ENCODE results near the gene MYF5.

MYF5 gene

DNA sequence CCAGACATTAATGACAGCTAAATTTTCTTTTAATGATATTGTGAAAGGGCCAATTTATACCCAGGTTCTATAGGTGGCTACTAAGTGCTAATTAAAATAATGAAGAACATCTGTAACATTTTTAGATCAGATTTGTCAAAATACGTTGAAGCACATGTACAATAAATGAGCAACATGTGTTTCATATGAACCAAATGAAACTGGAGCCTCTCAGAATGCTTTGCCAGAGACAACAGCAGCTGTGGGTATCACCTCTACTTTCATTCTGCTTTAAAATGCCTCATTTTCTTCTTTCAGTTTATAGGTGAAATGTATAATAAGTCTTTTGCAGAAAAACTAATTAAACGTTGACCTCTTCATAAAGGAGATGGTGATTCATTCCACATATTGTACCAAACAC is 35.4 kb upstream of the MYF5 start:
- DNase-seq (ENCODE audit: low read depth) = no peak
- TF ChIP-seq, protein P1, sequence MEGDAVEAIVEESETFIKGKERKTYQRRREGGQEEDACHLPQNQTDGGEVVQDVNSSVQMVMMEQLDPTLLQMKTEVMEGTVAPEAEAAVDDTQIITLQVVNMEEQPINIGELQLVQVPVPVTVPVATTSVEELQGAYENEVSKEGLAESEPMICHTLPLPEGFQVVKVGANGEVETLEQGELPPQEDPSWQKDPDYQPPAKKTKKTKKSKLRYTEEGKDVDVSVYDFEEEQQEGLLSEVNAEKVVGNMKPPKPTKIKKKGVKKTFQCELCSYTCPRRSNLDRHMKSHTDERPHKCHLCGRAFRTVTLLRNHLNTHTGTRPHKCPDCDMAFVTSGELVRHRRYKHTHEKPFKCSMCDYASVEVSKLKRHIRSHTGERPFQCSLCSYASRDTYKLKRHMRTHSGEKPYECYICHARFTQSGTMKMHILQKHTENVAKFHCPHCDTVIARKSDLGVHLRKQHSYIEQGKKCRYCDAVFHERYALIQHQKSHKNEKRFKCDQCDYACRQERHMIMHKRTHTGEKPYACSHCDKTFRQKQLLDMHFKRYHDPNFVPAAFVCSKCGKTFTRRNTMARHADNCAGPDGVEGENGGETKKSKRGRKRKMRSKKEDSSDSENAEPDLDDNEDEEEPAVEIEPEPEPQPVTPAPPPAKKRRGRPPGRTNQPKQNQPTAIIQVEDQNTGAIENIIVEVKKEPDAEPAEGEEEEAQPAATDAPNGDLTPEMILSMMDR (conservative IDR thresholded peaks at IDR 0.05; ENCODE audit: control insufficient read depth, insufficient read depth, low read depth, low read length) = no peak

DNA sequence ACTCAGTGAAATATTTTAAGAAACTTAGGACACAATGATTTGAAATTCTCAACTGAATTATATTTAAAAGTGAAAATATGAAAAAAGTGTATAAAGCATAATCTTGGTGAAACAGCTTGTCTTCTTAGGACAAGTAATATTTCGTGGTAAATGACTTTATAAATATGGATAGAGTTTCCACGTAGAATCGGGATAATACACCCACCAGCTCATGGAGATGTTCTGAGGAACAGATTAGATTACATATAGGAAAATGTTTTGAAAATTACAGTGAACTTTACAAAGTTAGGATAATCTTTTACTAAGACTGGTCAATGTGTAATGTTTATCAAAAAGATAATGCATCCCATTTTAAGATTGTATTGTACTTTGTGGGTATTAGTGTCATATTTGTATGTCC is 34.9 kb upstream of the MYF5 start:
- no peak for DNase-seq (ENCODE audit: low read depth)
- TF ChIP-seq, protein P1 (conservative IDR thresholded peaks at IDR 0.05; ENCODE audit: control insufficient read depth, insufficient read depth, low read depth, low read length) = no peak
- H3K4me3 ChIP-seq (ENCODE audit: control insufficient read depth, low read depth, low read length) = no peak overlapping the region

More for the DNA sequence above, 35.4 kb upstream of the MYF5 start:
- H3K4me3 ChIP-seq (ENCODE audit: control insufficient read depth, low read depth, low read length) = no peak overlapping the region

GRCh38 chr12:80684077-80684495 is 32.6 kb upstream of the MYF5 start:
- TF ChIP-seq, protein P1 (conservative IDR thresholded peaks at IDR 0.05; ENCODE audit: control insufficient read depth, insufficient read depth, low read depth, low read length) = no peak
- no peak for DNase-seq (ENCODE audit: low read depth)
- no peak overlapping the region for H3K4me3 ChIP-seq (ENCODE audit: control insufficient read depth, low read depth, low read length)

DNA sequence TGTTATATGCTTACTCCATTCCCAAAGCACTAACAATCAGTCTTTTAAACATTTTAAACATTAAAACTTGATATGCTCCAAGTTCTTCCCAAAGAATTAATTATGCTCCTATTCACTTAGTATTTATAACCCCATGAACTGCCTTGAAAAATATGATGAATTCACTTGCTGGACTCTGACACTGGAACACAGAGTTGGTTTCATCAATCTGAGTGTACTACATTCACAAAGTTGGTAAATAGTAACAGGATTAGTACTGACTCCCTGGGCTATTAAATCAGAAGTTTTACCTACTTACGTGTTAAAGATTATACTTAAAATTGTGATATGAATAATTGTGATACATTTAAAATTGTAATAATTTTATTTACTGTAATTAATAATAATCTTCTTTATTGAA is 26.6 kb upstream of the MYF5 start:
- TF ChIP-seq, protein P1 (conservative IDR thresholded peaks at IDR 0.05; ENCODE audit: control insufficient read depth, insufficient read depth, low read depth, low read length) = no peak
- no peak for DNase-seq (ENCODE audit: low read depth)
- no peak overlapping the region for H3K4me3 ChIP-seq (ENCODE audit: control insufficient read depth, low read depth, low read length)

DNA sequence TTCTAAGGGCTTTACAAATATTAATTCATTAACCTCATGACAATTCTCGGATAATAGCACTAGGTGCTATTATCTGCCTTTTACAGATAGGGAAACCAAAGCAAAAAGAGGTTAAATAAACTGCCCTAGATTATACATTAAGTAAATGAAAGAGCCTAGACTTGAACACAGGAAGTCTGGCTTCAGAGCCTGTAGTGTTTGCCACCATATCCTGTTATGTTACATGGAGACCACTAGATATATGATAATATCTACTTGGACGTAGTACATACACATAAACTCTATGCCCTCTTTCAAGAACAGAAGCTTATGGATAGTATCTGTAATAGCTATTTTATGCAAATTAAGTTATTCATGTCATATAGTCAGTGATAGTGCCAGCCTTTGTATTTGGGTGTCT is 26.2 kb upstream of the MYF5 start:
- TF ChIP-seq, protein P1 (conservative IDR thresholded peaks at IDR 0.05; ENCODE audit: control insufficient read depth, insufficient read depth, low read depth, low read length) = no peak

GRCh38 chr12:80692114-80692513 is 24.6 kb upstream of the MYF5 start:
- H3K4me3 ChIP-seq (ENCODE audit: control insufficient read depth, low read depth, low read length) = no peak overlapping the region
- TF ChIP-seq, protein P1 (conservative IDR thresholded peaks at IDR 0.05; ENCODE audit: control insufficient read depth, insufficient read depth, low read depth, low read length) = no peak

More for the DNA sequence above, 26.2 kb upstream of the MYF5 start:
- DNase-seq (ENCODE audit: low read depth) = no peak
- no peak overlapping the region for H3K4me3 ChIP-seq (ENCODE audit: control insufficient read depth, low read depth, low read length)

GRCh38 chr12:80697270-80697887 is 19.3 kb upstream of the MYF5 start:
- TF ChIP-seq, protein P1 (conservative IDR thresholded peaks at IDR 0.05; ENCODE audit: control insufficient read depth, insufficient read depth, low read depth, low read length) = no peak
- no peak overlapping the region for H3K4me3 ChIP-seq (ENCODE audit: control insufficient read depth, low read depth, low read length)
- DNase-seq (ENCODE audit: low read depth) = no peak

More at GRCh38 chr12:80692114-80692513, 24.6 kb upstream of the MYF5 start:
- DNase-seq (ENCODE audit: low read depth) = no peak
